ENCODE measurements around the gene SCTR. TPM values are rescaled to one million over a fixed set of nuclear protein-coding genes. Genes with fewer than 3 reads are reported as not detected.
A peak's percentile ranks its signal among the peaks of the same experiment; 100 is the strongest.

The SCTR gene
- total RNA-seq, result not detected in 3 replicates
- long read RNA-seq, result 0 reads

DNA sequence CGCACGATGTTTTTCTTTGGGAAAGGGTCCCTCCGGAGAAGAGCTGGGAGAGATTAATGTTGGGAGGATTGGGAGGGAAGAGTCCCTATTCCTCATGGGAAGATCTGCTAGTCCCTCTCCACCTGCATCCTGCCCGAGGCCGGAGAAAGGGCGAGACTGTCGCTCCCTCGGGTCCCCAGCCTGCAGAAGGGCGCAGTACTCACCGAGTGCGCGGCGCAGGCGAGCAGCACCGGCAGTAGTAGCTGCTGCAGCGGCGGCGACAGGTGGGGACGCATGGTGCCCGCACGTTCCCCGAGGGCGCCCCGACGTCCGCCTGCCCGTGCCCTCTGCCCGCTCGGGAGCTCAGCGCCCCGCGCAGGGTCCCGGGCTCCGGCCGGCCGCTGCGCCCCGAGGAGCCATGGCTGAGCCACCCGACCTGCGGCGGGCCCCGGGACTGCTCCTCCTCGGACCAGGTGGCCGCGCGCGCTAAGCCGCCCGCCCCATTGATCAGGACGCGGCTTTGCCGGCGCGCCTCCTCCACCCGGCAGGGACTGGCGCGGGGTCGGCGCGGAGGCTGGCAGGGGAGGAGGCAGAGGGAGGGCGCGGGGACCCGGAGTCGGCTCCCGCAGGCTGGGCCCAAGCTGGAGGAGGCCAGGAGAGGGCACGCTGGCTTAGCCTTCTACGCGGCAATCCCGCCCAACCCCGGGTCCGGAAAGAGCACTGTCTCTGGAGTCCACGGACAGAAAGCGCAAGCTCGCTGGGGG is at the start of gene SCTR:
Gene SCTR, minus strand, starts transcription at position 532 of the 743 bp plus-strand sequence. Its CDS starts 257 bp downstream, at position 275.
- peaks cover 10% of the 10 kb centered on the region for H3K4me1 Mint-ChIP-seq (ENCODE audit: low read depth)
- H3K9me3 Mint-ChIP-seq (ENCODE audit: low read depth), result no peaks in the 10 kb centered on the region
- H3K4me3 Mint-ChIP-seq (ENCODE audit: unreplicated experiment), result peak within 1 kb of the TSS; percentile 38
- peaks cover 65% of the 10 kb centered on the region for H3K27me3 Mint-ChIP-seq (ENCODE audit: low read depth)
- H3K36me3 Mint-ChIP-seq (ENCODE audit: low read depth), result no peaks in the 10 kb centered on the region
- DNase-seq (ENCODE audit: low spot score), result no peak
- H3K27ac Mint-ChIP-seq (ENCODE audit: unreplicated experiment), result no peak within 1 kb of the TSS
- TF ChIP-seq, protein P1, sequence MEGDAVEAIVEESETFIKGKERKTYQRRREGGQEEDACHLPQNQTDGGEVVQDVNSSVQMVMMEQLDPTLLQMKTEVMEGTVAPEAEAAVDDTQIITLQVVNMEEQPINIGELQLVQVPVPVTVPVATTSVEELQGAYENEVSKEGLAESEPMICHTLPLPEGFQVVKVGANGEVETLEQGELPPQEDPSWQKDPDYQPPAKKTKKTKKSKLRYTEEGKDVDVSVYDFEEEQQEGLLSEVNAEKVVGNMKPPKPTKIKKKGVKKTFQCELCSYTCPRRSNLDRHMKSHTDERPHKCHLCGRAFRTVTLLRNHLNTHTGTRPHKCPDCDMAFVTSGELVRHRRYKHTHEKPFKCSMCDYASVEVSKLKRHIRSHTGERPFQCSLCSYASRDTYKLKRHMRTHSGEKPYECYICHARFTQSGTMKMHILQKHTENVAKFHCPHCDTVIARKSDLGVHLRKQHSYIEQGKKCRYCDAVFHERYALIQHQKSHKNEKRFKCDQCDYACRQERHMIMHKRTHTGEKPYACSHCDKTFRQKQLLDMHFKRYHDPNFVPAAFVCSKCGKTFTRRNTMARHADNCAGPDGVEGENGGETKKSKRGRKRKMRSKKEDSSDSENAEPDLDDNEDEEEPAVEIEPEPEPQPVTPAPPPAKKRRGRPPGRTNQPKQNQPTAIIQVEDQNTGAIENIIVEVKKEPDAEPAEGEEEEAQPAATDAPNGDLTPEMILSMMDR (IDR thresholded peaks at IDR 0.05), result no peak

DNA sequence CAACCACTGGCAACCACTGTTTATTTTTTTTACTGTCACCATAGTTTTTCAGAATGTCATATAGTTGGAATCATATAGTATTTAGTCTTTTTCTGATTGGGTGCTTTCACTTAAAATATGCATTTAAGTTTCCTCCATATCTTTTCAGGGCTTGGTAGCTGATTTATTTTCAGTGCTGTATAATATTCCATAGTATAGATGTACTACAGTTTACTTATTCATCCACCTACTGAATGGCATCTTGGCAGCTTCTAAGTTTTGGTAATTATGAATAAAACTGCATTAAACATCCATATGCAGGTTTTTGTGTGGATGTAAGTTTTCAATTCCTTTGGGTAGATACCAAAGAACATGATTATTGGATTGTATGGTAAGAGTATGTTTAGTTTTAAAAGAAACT is 43.0 kb upstream of the SCTR start:
- Mint-ChIP-seq H3K27ac (ENCODE audit: unreplicated experiment) (no peak overlapping the region), H3K4me1 (ENCODE audit: low read depth) (no peaks in the 10 kb centered on the region), H3K4me3 (ENCODE audit: unreplicated experiment) (no peak overlapping the region), H3K9me3 (ENCODE audit: low read depth) (peaks cover 26% of the 10 kb centered on the region), H3K27me3 (ENCODE audit: low read depth) (peaks cover 5% of the 10 kb centered on the region), H3K36me3 (ENCODE audit: low read depth) (no peaks in the 10 kb centered on the region)
- DNase-seq (ENCODE audit: low spot score), result no peak
- TF ChIP-seq, protein P1 (IDR thresholded peaks at IDR 0.05), result no peak

DNA sequence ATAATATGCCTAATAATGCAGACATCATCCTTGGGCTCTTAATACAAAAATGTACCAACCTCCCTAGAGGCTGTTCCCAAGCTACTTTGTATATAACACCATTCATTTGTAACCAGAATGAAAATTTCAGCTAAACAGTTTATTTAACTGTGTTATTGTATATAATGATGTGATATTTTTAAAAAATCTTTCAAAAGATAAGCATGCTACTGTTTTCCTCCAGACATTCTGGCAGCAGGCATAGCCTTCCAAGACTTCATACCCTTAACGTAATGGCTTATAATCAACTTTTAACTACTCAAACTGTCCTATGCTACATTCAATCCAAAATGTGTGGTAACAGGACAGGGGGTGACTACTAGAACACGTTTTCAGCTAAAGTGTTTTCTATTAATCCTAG is 41.2 kb upstream of the SCTR start:
- H3K27ac Mint-ChIP-seq (ENCODE audit: unreplicated experiment), result no peak overlapping the region
- H3K27me3 Mint-ChIP-seq (ENCODE audit: low read depth), result peaks cover 5% of the 10 kb centered on the region
- DNase-seq (ENCODE audit: low spot score), result no peak
- no peak overlapping the region for H3K4me3 Mint-ChIP-seq (ENCODE audit: unreplicated experiment)
- no peaks in the 10 kb centered on the region for H3K36me3 Mint-ChIP-seq (ENCODE audit: low read depth)
- no peaks in the 10 kb centered on the region for H3K4me1 Mint-ChIP-seq (ENCODE audit: low read depth)
- peaks cover 25% of the 10 kb centered on the region for H3K9me3 Mint-ChIP-seq (ENCODE audit: low read depth)
- TF ChIP-seq, protein P1 (IDR thresholded peaks at IDR 0.05), result no peak

DNA sequence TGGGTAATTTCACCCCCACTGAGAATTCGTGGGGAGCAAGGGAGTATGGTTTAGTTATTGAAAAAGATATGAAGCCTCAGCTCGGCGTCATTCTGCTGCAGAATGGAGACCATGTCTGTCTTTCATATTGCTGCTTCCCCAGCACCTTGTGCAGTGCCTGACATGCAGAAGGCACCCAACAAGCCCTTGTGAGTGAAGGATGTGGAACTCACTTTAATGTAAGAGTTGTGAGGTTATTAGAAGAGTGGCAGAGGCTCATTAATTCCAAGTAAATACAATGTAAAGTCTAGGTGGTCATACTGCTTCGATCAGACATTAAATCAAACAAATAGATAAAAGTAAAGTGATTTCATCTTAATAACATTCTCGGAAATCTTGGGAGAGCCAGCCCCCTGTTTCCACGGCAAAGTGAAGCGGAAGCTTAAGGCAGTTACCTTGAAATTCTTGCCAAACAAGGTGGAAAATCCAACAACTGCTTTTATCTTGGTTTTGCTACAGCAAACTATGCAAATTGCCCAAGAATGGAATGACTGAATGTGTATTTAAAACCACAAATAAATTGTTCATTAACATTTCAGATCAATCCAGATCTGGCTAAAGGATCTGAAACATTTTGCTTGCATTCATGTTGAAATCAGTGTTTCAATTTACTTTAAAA is 29.5 kb upstream of the SCTR start:
- no peaks in the 10 kb centered on the region for H3K36me3 Mint-ChIP-seq (ENCODE audit: low read depth)
- no peak overlapping the region for H3K4me3 Mint-ChIP-seq (ENCODE audit: unreplicated experiment)
- TF ChIP-seq, protein P1 (IDR thresholded peaks at IDR 0.05), result no peak
- H3K27me3 Mint-ChIP-seq (ENCODE audit: low read depth), result peaks cover 22% of the 10 kb centered on the region
- no peaks in the 10 kb centered on the region for H3K4me1 Mint-ChIP-seq (ENCODE audit: low read depth)
- H3K27ac Mint-ChIP-seq (ENCODE audit: unreplicated experiment), result no peak overlapping the region
- no peak for DNase-seq (ENCODE audit: low spot score)
- H3K9me3 Mint-ChIP-seq (ENCODE audit: low read depth), result no peaks in the 10 kb centered on the region

GRCh38 chr2:119552902-119553301 is 28.6 kb upstream of the SCTR start:
- Mint-ChIP-seq H3K27me3 (ENCODE audit: low read depth) (peaks cover 19% of the 10 kb centered on the region), H3K4me1 (ENCODE audit: low read depth) (no peaks in the 10 kb centered on the region), H3K4me3 (ENCODE audit: unreplicated experiment) (no peak overlapping the region), H3K36me3 (ENCODE audit: low read depth) (no peaks in the 10 kb centered on the region), H3K9me3 (ENCODE audit: low read depth) (no peaks in the 10 kb centered on the region), H3K27ac (ENCODE audit: unreplicated experiment) (no peak overlapping the region)
- TF ChIP-seq, protein P1 (IDR thresholded peaks at IDR 0.05), result no peak
- no peak for DNase-seq (ENCODE audit: low spot score)

Measured in chondrocyte (in vitro differentiated cells).